Body of pancreas (tissue), 4 donors: ENCODE measurements around the gene SLC25A53.

Experiments used
- POLR2A ChIP-seq, 3 donors: fragments of 450-650 bp; IDR thresholded peaks; one replicate each; pipeline ENCODE4 v1.6.1; 2016; ENCODE audit warnings: antibody characterized with exemption in 3 of 3, mild to moderate bottlenecking in 2 of 3
- TF ChIP-seq, protein P1 (sequence below), 7 experiments: fragments of 450-650 bp in 4 of 7; fragments of 200-600 bp in 3 of 7; sonication (generic) in 3 of 7; IDR thresholded peaks; one replicate each; pipeline ENCODE4 v1.5.1; 2016 to 2019; ENCODE audit warnings: antibody characterized with exemption in 7 of 7

- TF ChIP-seq, protein P1, sequence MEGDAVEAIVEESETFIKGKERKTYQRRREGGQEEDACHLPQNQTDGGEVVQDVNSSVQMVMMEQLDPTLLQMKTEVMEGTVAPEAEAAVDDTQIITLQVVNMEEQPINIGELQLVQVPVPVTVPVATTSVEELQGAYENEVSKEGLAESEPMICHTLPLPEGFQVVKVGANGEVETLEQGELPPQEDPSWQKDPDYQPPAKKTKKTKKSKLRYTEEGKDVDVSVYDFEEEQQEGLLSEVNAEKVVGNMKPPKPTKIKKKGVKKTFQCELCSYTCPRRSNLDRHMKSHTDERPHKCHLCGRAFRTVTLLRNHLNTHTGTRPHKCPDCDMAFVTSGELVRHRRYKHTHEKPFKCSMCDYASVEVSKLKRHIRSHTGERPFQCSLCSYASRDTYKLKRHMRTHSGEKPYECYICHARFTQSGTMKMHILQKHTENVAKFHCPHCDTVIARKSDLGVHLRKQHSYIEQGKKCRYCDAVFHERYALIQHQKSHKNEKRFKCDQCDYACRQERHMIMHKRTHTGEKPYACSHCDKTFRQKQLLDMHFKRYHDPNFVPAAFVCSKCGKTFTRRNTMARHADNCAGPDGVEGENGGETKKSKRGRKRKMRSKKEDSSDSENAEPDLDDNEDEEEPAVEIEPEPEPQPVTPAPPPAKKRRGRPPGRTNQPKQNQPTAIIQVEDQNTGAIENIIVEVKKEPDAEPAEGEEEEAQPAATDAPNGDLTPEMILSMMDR (IDR thresholded peaks at IDR 0.05): no peak
- TF ChIP-seq POLR2A (IDR thresholded peaks at IDR 0.05): peak in 1 of 3 donors; percentile 22
These were observed 44.4 kb downstream of the SLC25A53 start, which contains the start of gene ZCCHC18 for GRCh38 chrX:104112326-104112951.
